HG02852 (cell line): ENCODE measurements around the gene PDGFC.

ENCODE experiments used
- ATAC-seq: cut with Tn5 transposase; IDR thresholded peaks from one replicate; pipeline ENCODE4 v1.9.1; 2021; ENCODE audit warnings: mild to moderate bottlenecking, moderate library complexity; ENCODE audit not compliant: unreplicated experiment

Gene PDGFC

DNA sequence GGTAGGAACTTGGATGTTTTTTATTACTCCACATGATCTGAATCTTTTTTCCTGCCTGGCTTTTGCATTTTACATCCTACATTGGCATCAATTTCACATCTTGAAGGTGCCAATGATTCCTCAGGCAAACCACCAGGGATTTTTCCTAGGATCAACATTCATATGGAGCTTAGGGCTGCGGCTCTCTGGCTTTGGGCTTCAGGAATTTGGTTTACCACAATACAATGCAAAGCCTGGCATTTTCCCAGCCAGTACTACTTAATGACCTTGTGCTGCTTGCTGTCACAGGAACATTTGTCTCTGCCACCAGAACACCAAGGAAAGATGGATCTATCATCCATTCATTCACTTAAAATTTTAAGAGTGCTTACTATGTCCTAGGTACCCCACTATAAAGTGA lies 180.7 kb downstream of the PDGFC start:
- ATAC-seq, result no peak

DNA sequence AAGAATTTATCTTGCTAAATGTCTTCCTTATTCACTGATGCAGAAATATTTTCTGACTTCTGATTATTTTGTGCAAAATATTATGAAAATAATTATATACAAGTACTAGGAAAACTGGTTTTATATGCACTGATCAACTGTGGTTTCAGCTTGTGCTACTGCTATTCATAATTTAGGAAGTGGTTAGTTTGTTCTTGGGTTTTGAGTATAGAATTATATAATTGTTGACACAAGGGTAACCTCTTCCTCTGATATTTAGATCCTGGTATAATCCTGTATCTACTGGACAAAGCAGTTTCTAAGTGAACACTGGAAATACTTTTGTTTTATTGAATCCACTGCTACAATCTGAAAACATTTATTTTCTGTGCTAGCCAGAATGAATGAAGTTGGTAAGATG lies 182.8 kb downstream of the PDGFC start:
- no peak for ATAC-seq

DNA sequence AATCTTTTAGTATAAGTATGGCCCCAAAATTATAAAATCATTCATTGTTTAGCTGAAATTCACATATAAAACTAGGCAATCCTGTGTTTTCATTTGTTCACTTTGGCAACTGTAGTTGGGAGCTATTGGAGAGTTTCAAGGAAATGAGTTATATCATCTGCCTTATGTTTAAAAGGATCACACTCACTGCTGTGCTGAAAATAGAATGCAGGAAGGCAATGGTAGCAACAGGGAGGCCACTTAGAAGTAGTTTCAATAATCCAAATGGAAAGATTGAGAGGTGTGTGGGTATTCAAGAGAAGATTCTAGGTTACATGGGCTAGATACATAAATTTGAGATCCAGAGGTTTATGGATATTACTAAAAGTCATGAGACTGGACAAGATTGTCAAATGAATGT lies 184.9 kb downstream of the PDGFC start:
- no peak for ATAC-seq

DNA sequence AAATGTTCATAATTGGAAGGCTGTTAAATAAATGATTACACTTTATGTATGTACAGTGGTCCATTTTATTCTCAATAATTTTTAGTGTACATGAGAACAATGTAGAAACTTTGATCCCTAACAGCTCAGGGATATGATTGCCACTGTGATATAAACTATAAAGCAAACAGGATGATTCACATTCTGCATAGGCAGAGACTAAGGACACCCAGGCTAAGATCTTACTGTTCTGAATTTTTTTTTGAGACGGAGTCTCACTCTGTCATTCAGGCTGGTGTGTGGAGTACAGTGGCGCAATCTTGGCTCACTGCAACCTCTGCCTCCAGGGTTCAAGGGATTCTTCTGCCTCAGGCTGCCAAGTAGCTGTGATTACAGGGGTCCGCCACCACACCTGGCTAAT lies 186.6 kb downstream of the PDGFC start:
- no peak for ATAC-seq

DNA sequence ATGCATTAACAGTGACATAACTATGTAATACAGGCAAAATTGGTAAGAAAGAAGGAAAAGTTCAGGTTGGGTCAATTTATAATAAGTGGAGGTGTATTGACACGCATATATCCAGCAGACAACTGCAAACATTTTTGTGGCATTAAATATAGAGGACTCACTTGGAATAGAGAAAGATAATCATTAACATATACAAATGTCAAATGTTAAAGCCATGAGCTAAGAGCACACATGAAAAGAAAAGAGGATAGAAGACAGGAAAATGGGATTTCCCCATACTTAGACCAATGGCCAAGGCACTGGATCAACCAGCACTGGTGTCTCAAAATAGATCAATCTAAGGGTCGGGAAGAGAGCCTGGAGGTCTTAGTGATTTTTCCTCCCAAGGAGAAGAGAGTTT lies 187.6 kb downstream of the PDGFC start:
- no peak for ATAC-seq

DNA sequence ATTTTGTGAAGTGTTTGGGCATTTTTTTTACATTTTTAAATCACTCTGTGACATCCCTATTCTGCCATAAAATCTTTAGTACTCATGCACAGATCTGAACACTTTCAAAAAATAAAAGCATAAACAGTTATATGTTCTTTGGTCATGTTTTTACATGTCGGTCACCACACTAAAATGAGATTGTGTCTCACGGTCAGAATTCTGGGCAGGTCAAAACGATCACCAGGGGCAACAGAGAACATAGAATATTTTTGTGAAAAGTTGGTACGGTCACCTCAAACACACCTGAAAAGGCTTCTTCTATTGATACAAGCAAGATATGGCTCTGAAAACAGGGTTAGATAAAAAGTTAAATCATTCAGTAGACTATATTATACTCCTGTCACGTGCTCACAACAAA lies 189.1 kb downstream of the PDGFC start:
- no peak for ATAC-seq

DNA sequence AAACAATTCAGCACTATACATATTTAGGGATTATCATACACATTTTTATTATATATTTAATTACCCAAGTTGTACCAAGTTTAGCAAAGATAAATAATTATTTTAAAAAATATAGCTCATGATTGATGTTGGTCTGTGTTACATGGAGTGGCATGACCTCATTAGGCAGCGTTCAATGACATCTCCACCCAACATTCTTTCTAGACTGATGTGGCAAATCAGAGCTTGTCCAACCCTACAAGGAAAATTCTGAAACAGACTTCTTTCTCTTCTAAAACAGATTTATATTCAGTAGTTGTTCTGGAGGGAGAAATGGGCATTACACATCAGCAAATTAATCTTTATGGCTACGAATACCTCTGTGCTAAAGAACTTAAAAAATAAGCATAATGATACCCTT lies 189.7 kb downstream of the PDGFC start:
- ATAC-seq, result no peak

DNA sequence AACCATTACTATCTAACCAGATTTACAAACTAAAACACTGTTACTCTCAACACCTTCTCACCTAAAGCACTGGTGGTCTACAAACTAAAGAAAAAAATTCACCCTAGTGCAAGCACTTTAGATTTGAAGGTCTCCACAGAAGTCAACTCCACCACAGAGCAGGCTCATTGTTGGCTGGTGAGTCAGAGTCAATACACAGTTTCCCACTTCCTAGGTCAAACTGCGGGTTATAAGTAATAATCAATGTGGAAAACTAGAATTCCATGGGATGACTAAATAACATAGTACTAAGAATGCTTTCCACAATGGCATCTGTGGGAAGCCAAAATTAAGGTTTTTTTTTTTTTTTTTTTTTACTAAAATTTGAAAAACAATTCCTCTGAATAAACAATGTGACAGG lies 191.8 kb downstream of the PDGFC start:
- ATAC-seq, result no peak

DNA sequence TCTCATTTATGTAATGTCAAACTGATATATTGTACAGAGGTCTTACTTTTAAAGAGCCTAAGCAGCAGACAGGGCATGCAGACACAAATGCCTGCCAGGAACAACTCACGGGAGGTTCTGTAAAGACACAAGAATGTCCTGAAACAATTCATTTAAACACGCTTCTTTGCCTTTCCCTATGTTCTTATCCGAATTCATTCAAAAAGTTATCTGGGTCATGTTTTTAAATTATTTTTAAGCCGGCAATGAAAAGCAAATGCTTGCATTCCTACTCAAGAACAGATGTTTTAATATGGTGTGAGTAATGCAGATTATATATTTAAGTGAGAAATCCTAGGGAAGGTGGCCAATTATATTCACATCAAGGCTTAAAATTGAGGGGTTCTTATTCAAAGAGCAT lies 192.6 kb downstream of the PDGFC start:
- ATAC-seq, result no peak

DNA sequence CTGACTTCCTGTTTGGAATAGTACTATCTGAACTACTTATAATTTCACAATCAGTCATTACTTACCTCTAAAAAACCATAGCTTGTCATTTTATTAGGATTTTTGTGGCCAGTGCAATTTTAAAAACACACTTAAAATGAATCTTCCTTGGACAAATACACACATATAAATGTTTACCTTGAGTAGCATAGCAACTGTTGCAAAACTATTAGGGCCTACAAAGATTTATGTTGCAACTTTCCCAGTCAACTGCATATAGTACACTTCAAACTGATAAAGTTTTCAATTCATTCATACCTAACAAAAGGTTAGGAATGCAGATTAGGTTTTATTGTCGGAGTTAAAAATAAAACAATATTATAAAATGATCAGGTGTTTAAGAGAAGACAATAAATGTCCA lies 193.0 kb downstream of the PDGFC start:
- ATAC-seq, result no peak

DNA sequence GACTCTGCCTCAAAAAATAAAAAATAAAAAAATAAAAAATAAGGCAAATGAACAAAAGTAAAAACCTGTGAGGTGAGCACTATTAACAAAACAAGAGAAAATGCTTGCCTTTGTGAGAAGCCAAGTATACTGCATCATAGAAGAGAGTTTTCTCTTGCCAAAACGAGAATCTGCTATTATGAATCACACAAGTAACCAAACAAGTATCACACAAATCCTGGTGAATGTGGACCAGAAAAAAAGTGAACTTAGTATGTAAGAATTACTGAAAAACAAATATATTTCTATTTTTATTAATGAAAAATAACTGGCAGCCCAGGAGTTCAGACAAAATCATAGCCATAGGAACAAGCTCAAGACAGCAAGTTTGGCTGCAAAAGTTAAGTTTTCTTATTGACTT lies 193.5 kb downstream of the PDGFC start:
- no peak for ATAC-seq

DNA sequence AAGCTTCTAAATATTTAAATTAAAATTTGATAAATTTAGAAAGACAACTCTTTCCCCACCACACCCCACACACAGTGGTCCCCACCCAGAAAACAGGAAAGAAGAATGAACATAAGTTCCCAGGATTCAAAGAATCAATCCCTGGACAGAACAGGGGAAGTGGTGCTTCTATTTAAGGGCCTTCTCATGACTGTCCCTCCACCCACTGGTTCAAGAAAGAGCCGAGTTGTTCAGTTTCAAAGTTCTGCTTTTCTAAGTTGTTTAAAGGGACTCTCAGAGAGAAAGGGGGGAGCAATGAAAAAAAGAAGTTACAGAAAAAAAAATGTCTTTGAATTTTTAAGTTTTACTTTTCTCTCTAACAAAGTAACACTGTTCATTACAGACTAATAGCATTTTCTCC lies 195.8 kb downstream of the PDGFC start:
- no peak for ATAC-seq

DNA sequence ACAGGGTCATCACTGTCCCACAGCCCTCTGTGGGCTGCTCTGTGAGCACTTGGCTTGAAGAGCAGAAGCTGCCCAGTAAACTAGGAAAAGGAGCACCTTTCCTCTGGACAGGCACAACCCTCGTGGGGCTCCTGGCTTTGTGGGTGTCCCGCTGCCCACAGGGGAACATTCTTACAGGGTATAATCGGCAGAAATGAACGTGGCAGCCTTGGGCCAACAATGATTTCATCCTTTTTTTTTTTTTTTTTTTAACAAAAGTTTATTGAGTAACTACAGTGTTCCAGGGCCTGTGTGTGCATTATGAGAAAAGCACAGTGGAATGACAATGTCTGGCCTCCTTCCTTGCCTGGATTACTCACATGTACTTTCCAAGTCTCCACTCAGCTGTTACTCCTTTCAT lies 197.2 kb downstream of the PDGFC start:
- ATAC-seq, result no peak

DNA sequence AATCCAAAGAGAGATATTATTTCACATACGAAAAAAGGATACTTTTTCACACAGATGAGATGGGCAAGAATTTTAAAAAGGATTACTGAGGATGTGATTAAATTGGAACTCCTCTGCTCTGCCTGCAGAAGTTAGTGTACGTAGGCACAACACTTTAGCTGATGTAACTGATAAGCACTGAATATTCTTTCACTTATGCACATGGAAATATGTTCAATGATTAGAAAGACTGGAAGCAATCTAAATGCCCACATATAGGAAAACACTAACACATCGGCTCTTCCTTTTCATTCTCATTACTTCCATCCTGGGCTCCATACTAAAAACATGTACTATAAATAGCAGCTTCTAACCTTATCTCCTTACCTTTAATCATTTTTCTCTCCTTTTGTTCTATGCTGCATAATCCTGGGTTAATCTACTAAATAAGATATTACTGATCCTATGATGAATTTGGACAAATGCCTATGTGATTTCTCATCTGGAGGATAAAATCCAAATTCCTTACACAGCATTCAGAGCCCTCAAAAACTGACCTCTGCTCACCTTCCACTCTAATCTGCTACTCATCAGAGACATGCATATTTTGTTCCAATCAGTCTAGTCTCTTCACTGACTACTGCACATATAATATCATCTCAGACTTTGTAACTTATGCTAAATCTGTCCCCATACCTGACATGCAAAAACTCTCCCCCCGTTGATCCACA lies 197.8 kb downstream of the PDGFC start:
- ATAC-seq, result no peak

DNA sequence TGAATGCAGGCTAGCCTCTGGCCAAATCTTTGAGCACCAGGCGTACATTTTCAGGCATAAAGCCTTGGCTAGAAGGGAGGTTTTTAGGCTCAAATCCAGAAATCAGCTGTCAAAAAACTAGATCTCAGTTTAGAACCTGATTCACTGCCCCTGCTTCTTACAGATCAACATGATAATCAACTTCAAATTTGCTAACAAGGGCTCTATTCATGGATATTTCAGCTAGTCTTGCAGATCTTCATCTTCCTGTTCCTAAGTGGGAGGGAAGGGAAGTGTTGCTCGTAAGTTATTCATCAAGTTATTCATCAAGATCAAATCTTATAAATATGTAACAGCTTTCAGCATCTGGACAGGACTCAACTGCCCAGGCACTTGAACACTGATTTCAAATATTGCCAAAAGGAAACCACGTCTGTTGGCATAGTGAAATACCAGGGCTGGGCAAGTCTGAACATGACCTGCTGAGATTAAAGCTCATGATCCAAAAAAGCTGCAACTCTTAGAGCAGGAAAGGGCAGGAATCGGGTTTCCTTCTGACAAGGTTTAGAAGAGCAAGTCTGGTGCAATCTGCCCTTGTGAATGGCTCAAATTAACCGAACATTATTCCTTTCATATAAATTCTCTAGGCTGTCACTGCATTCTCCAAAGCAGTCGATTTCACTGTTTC lies 200.3 kb downstream of the PDGFC start:
- ATAC-seq, result no peak

DNA sequence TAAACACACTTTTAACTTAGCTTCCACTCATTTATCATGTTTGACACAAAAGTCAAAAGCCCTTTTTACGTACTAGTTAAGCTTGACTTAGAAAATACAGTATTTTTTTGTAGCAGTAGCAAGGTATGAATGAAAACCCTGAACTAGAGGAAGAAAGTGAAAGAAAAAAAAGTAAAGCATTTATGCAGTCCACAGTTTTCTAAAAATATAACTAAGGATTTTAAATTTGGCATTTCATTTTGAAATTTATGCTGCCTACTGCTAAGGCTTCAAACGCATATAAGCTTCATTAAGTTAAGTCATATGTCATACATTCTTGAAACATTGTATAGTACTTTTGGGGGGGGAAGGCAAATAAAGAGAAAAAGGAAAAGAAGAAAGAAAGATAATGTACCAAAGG lies 201.5 kb downstream of the PDGFC start:
- ATAC-seq, result no peak

DNA sequence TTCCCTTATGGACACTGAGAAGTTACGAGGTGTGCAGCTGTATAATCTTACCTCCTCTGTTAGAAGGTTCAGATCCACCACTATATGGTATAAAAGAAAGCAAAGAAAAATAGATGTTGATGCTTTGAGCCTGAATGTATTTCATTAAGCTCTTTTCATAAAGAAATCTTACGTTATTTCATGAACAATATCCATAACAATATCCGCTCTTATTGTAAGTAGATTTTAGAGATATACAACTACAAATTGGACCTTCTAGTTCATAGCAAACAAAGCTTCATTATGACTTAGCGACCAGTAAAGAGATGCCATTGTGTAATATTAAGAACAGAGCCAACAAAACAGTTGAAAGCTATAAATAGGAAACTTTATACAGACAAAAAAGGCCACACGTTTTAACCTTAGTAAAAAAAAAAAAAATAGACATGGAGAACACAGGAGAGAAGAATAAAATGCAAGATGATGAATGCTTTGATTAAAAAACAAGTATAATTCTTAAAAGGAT lies 203.6 kb downstream of the PDGFC start:
- ATAC-seq, result no peak

DNA sequence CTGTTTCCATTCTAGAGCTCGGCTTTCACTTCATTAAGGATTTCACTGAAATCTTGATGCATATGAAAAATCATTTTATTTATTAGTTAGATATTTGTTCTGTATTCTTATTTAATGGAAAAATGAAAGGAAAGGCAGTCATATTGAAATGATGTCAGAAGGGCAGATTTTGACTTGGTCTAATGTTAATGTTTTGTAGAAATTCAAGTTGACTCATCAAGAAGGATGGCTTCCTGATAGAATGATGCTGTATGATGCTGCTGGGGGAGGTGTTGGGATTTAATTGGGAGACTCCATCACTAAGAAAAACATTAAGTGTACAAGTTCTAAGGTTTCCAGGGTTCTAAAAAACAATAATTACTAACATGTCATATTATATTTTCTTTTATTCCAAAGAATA lies 204.8 kb downstream of the PDGFC start:
- ATAC-seq, result no peak

DNA sequence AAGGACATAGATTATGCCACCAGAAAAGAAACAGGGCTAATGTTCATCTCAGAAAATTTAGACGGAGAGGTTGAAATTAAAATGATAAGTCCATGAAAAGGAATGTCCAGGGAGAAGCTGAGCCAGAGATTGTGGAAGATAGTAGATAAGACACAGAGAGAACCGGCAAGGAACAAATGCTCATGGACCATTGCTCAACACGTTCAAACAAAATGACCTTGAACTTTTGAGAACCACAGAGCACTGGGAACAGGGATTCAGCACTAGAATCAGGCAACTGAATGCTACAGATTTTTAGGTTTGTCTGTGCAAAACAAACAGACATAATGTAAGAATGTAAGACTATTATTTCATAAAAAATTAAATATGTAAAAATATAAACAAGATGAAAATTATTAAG lies 206.3 kb downstream of the PDGFC start:
- ATAC-seq, result no peak

DNA sequence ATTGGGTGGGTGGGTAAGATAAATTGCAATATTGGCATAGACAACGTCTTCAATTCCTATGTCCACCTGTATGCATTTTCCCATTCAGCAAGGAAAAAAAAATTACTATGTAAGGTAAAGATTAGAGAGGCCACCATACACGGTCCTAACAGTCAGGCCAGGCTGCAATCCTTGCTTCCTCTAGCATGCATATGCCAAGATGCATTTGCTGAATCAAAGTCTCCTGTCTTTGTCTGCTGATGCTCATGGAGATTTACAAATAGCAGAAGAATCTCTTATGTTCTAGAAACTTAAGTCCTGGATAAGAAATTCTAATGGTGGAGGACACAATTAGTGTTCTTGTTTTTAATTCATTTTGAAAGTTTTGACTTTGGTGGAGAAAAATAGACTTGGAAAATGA lies 206.8 kb downstream of the PDGFC start:
- no peak for ATAC-seq

DNA sequence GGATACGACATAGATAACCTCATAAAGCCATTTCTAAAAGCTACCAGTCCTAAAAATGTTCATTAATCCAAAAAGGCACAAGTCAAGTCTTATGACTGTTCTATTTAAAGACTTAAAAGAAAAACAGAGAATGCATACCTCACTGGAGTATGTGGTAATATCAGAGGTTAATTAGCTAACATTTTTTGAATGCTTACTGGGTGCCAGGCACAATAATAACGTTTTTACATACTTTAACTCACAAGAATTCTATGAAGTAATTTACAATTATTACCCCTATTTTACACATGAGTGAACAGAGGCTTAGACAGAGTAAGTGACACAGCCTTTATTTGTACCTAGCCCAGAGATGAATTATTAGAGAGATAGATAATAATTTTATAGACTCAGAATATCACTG lies 207.5 kb downstream of the PDGFC start:
- ATAC-seq, result no peak

DNA sequence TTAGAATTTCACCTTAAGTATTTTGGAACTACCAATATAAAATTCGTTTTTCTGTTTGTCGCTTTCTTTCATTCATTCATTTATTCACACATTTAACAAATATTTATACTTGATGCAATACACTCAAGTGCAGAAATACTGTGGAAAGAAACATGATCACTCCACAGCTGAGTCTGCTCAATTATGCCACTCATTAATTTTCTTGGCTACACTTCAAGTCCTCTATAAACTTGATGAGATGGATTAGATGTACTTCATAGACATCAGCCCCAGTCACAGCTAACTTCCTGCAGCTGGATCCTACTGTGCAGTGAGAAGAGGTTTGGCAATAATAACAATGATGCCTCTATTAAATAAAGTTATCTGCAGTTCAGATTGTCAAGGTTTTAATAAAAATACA lies 208.1 kb downstream of the PDGFC start:
- no peak for ATAC-seq

DNA sequence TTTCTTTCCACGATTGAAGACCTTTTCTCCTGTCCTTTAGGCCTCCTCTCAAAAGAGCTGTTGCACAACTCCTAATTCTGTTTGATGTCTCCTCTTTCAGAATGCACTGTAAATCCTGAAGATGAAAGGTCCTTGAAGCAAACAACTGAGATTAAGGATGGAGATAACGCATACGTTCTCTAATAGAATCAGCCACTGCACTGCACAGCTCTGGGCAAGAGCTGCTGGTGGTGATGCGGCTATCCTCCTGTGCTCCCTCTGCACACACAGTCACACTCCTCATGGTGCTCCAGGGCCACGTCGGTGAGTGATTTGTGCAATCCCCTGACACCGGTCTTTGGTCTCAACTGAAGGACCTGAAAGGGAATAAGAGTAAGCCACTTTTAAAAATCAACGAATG lies 208.7 kb downstream of the PDGFC start:
- ATAC-seq, result no peak
